K562 (cell line): ENCODE measurements around the gene FJX1. TPM values are rescaled to one million over a fixed set of nuclear protein-coding genes. Genes with fewer than 3 reads are reported as not detected.

Source experiments
- ADNP ChIP-seq: fragments of 200-800 bp; sonication (Bioruptor generic); IDR thresholded peaks from 2 replicates; pipeline ENCODE4 v1.6.1; 2016; ENCODE audit warnings: missing genetic modification characterization, missing compliant biosample characterization
- ELF1 ChIP-seq: fragments of 200-800 bp; sonication (Bioruptor generic); IDR thresholded peaks from 2 replicates; pipeline ENCODE4 v1.6.1; 2016; ENCODE audit warnings: missing genetic modification characterization, missing compliant biosample characterization
- EZH2 ChIP-seq: IDR thresholded peaks from 2 replicates; pipeline ENCODE4 v1.6.1; 2012; ENCODE audit warnings: low read depth, mild to moderate bottlenecking, inconsistent platforms, low read length, borderline replicate concordance
- GTF2A2 ChIP-seq: IDR thresholded peaks from 2 replicates; pipeline ENCODE4 v1.6.1; 2016; ENCODE audit warnings: mild to moderate bottlenecking, missing genetic modification characterization, missing compliant biosample characterization
- KLF16 ChIP-seq: IDR thresholded peaks from 2 replicates; pipeline ENCODE4 v1.6.1; 2016; ENCODE audit warnings: antibody characterized with exemption
- SAP30 ChIP-seq: fragments of 200-600 bp; sonication (generic); IDR thresholded peaks from 2 replicates; pipeline ENCODE4 v1.6.1; 2012; ENCODE audit warnings: borderline replicate concordance, low read depth, mild to moderate bottlenecking, moderate library complexity, low read length, control low read depth, inconsistent platforms; ENCODE audit not compliant: insufficient read depth, poor library complexity, severe bottlenecking
- SRSF7 ChIP-seq: fragments of 200-400 bp; formaldehyde crosslinking; optimal IDR thresholded peaks from 2 replicates; pipeline ENCODE3; 2017; ENCODE audit warnings: mild to moderate bottlenecking, low read depth, low read length
- USF1 ChIP-seq: sonication (generic); formaldehyde crosslinking; IDR thresholded peaks from 2 replicates; pipeline ENCODE4 v1.9.0; 2022; ENCODE audit warnings: mild to moderate bottlenecking, missing genetic modification reagents
- ZHX1 ChIP-seq: fragments of 150-350 bp; conservative IDR thresholded peaks from 2 replicates; pipeline ENCODE4 v1.6.1; 2014; ENCODE audit warnings: low read length
- ZNF77 ChIP-seq: fragments of 250-450 bp; sonication (Bioruptor Pico); IDR thresholded peaks from 2 replicates; pipeline ENCODE4 v1.5.0; 2020
- polyA plus RNA-seq, 8 experiments: library from polyadenylated mRNA; depleted of rRNA in 4 of 8; stranded (reverse) in 5 of 8; unstranded in 3 of 8; fragments of >200 nt; fragmentation: Nextera tagmentation in 2 of 8; fragmentation: Illumina TruSeq in 1 of 8; extraction: Ambion mirVana in 2 of 8; extraction: Trizol in 1 of 8; gene quantifications; 2 replicates each; pipeline versions ENCODE4 v1.2.1 to v1.2.3, GENCODE V29; 2011 to 2014; ENCODE audit warnings: inconsistent platforms in 1 of 8, missing spikeins in 1 of 8
- total RNA-seq, 7 experiments: library from RNA; depleted of rRNA in 6 of 7; stranded (reverse); fragments of >200 nt in 6 of 7; fragmentation: Illumina TruSeq in 2 of 7; extraction: Trizol in 2 of 7; gene quantifications; 2 replicates each; pipeline versions ENCODE4 v1.2.1 to v1.2.3, GENCODE V29; 2011 to 2021; ENCODE audit warnings: low replicate concordance in 1 of 7

FJX1 gene
- total and polyA plus RNA-seq, 9 of the 15 experiments (the other 6 are each of a cell fraction or from before 2014, with no cell fraction given), result 0.10 to 2.7 (median 0.72) TPM

- TF ChIP-seq ZHX1, result no peak
- no peak for TF ChIP-seq SAP30
- no peak for TF ChIP-seq ZNF77 (CRISPR knock-in tag)
- no peak for TF ChIP-seq KLF16
- 0 out of 2 replicates have a peak, but pooled peaks have one; percentile 16 for TF ChIP-seq USF1 (CRISPR knock-in tag)
- TF ChIP-seq SRSF7, result no peak
- TF ChIP-seq GTF2A2, result no peak
- TF ChIP-seq EZH2, result no peak
- TF ChIP-seq ADNP (tag), result no peak
- TF ChIP-seq ELF1 (tag), result no peak
Observed at GRCh38 chr11:35618497-35619115, 346 bp downstream of the FJX1 start (continued).
